ENCODE data around the gene THRB. TPM values are rescaled to one million over a fixed set of nuclear protein-coding genes. Genes with fewer than 3 reads are reported as not detected.

The THRB gene
- total RNA-seq, 2 donors from 2014 or later = 0.24 to 0.26 TPM

- no peaks in the 10 kb centered on the region for H3K4me1 Mint-ChIP-seq
- H3K4me3 ChIP-seq (ENCODE audit: low read length) = no peak overlapping the region
- no peaks in the 10 kb centered on the region for H3K9me3 Mint-ChIP-seq
- no peaks in the 10 kb centered on the region for H3K27me3 ChIP-seq (ENCODE audit: control insufficient read depth, insufficient read depth, low read length, poor library complexity, severe bottlenecking)
- no peak overlapping the region for H3K27ac ChIP-seq (ENCODE audit: low read depth, low read length)
- DNase-seq = no peak
- H3K27ac Mint-ChIP-seq = no peak overlapping the region
- no peaks in the 10 kb centered on the region for H3K27me3 Mint-ChIP-seq (ENCODE audit: insufficient read depth)
- no peak for TF ChIP-seq CTCF (conservative IDR thresholded peaks at IDR 0.05)
- no peaks in the 10 kb centered on the region for H3K4me1 ChIP-seq (ENCODE audit: control insufficient read depth, insufficient read depth, low read length)
- no peaks in the 10 kb centered on the region for H3K36me3 Mint-ChIP-seq (ENCODE audit: low read depth)
- H3K9ac ChIP-seq (ENCODE audit: extremely low read depth, low read length, poor library complexity, severe bottlenecking) = no peak overlapping the region
- no peaks in the 10 kb centered on the region for H3K36me3 ChIP-seq (ENCODE audit: control insufficient read depth, insufficient read depth, low read length)
- H3K4me3 Mint-ChIP-seq = no peak overlapping the region
- no peaks in the 10 kb centered on the region for H3K9me3 ChIP-seq (ENCODE audit: control insufficient read depth, low read length)
- 84% methylated on average over 5 of the region's 6 CpGs; no CpG with 5 or more reads in 1 of the 2 experiments for WGBS, 2 experiments (ENCODE audit: insufficient coverage in 1 of 2, insufficient read length in 1 of 2)
Observed at GRCh38 chr3:24389108-24390090, 105.3 kb downstream of the THRB start.

GRCh38 chr3:24388611-24389010 lies 106.0 kb downstream of the THRB start:
- no peak overlapping the region for H3K9ac ChIP-seq (ENCODE audit: extremely low read depth, low read length, poor library complexity, severe bottlenecking)
- no peaks in the 10 kb centered on the region for H3K36me3 ChIP-seq (ENCODE audit: control insufficient read depth, insufficient read depth, low read length)
- no peaks in the 10 kb centered on the region for H3K4me1 Mint-ChIP-seq
- no peaks in the 10 kb centered on the region for H3K4me1 ChIP-seq (ENCODE audit: control insufficient read depth, insufficient read depth, low read length)
- no peak overlapping the region for H3K27ac Mint-ChIP-seq
- no peak overlapping the region for H3K27ac ChIP-seq (ENCODE audit: low read depth, low read length)
- no peaks in the 10 kb centered on the region for H3K27me3 Mint-ChIP-seq (ENCODE audit: insufficient read depth)
- DNase-seq = no peak
- H3K4me3 ChIP-seq (ENCODE audit: low read length) = no peak overlapping the region
- TF ChIP-seq CTCF (conservative IDR thresholded peaks at IDR 0.05) = no peak
- no peaks in the 10 kb centered on the region for H3K27me3 ChIP-seq (ENCODE audit: control insufficient read depth, insufficient read depth, low read length, poor library complexity, severe bottlenecking)
- no peaks in the 10 kb centered on the region for H3K36me3 Mint-ChIP-seq (ENCODE audit: low read depth)
- no peak overlapping the region for H3K4me3 Mint-ChIP-seq
- H3K9me3 Mint-ChIP-seq = no peaks in the 10 kb centered on the region
- H3K9me3 ChIP-seq (ENCODE audit: control insufficient read depth, low read length) = no peaks in the 10 kb centered on the region

GRCh38 chr3:24388159-24388558 lies 106.5 kb downstream of the THRB start:
- no peak overlapping the region for H3K4me3 ChIP-seq (ENCODE audit: low read length)
- H3K4me1 ChIP-seq (ENCODE audit: control insufficient read depth, insufficient read depth, low read length) = no peaks in the 10 kb centered on the region
- Mint-ChIP-seq H3K4me3 (no peak overlapping the region), H3K36me3 (ENCODE audit: low read depth) (no peaks in the 10 kb centered on the region), H3K27ac (no peak overlapping the region), H3K27me3 (ENCODE audit: insufficient read depth) (no peaks in the 10 kb centered on the region), H3K9me3 (no peaks in the 10 kb centered on the region), H3K4me1 (no peaks in the 10 kb centered on the region)
- WGBS, 2 experiments (ENCODE audit: insufficient coverage in 1 of 2, insufficient read length in 1 of 2) = 89 to 100% methylated on average over 3 of the region's 3 CpGs
- H3K9me3 ChIP-seq (ENCODE audit: control insufficient read depth, low read length) = no peaks in the 10 kb centered on the region
- H3K27me3 ChIP-seq (ENCODE audit: control insufficient read depth, insufficient read depth, low read length, poor library complexity, severe bottlenecking) = no peaks in the 10 kb centered on the region
- H3K27ac ChIP-seq (ENCODE audit: low read depth, low read length) = no peak overlapping the region
- H3K9ac ChIP-seq (ENCODE audit: extremely low read depth, low read length, poor library complexity, severe bottlenecking) = no peak overlapping the region
- no peaks in the 10 kb centered on the region for H3K36me3 ChIP-seq (ENCODE audit: control insufficient read depth, insufficient read depth, low read length)
- no peak for DNase-seq
- TF ChIP-seq CTCF (conservative IDR thresholded peaks at IDR 0.05) = no peak
